HFF-Myc (cell line): Measurements from ENCODE around the gene CLCN7.

Experiments used
- DNase-seq: peaks from one replicate; pipeline ENCODE4 v3.0.0-alpha.2; 2011; ENCODE audit warnings: low read depth; ENCODE audit errors: extremely low read depth
- H3K4me3 ChIP-seq: replicated peaks from 2 replicates; pipeline ENCODE4 v1.5.1; 2011; ENCODE audit warnings: low read depth, mild to moderate bottlenecking, control low read depth, low read length
- CTCF ChIP-seq: IDR thresholded peaks from 2 replicates; pipeline ENCODE4 v1.5.1; 2012; ENCODE audit warnings: mild to moderate bottlenecking, low read depth, low read length, control low read depth; ENCODE audit errors: missing control alignments

CLCN7 gene

GRCh38 chr16:1514507-1514906, 39.7 kb upstream of the CLCN7 start:
- no peak for DNase-seq
- no peak overlapping the region for H3K4me3 ChIP-seq
- no peak for TF ChIP-seq CTCF

GRCh38 chr16:1512774-1513173, 37.9 kb upstream of the CLCN7 start:
- no peak overlapping the region for H3K4me3 ChIP-seq
- DNase-seq: no peak
- no peak for TF ChIP-seq CTCF

GRCh38 chr16:1511662-1512569, 37.1 kb upstream of the CLCN7 start:
- no peak overlapping the region for H3K4me3 ChIP-seq
- DNase-seq: no peak
- TF ChIP-seq CTCF: no peak

- no peak overlapping the region for H3K4me3 ChIP-seq
- DNase-seq: no peak
- no peak for TF ChIP-seq CTCF
Observed at GRCh38 chr16:1510941-1511351, 36.1 kb upstream of the CLCN7 start.

- TF ChIP-seq CTCF: no peak
- no peak for DNase-seq
- no peak overlapping the region for H3K4me3 ChIP-seq
Observed at GRCh38 chr16:1510272-1510671, 35.4 kb upstream of the CLCN7 start.

GRCh38 chr16:1509307-1510221, 34.7 kb upstream of the CLCN7 start:
- TF ChIP-seq CTCF: no peak
- no peak for DNase-seq
- no peak overlapping the region for H3K4me3 ChIP-seq
